H9 (cell line): Measurements from ENCODE around the gene LAMB4. TPM values are rescaled to one million over a fixed set of nuclear protein-coding genes. Genes with fewer than 3 reads are reported as not detected.

ENCODE experiments used
- DNase-seq: peaks from one replicate; pipeline ENCODE4 v3.0.0-alpha.2; 2017
- H2AFZ ChIP-seq: one replicate; pipeline ENCODE4 v1.6.1; 2013; ENCODE audit warnings: mild to moderate bottlenecking, low read length, control low read depth, moderate library complexity
- H2AK5ac ChIP-seq: 2 replicates; pipeline ENCODE4 v1.6.1; 2013; ENCODE audit warnings: low read length, control low read depth, mixed read lengths; ENCODE audit not compliant: insufficient read length
- H2BK120ac ChIP-seq: one replicate; pipeline ENCODE4 v1.6.1; 2013; ENCODE audit warnings: low read depth, mild to moderate bottlenecking, low read length, control low read depth, inconsistent platforms; ENCODE audit not compliant: poor library complexity, severe bottlenecking
- H2BK12ac ChIP-seq: 2 replicates; pipeline ENCODE4 v1.6.1; 2013; ENCODE audit warnings: low read length, control low read depth, mixed read lengths, low read depth; ENCODE audit not compliant: insufficient read length
- H2BK15ac ChIP-seq: 2 replicates; pipeline ENCODE4 v1.6.1; 2013; ENCODE audit warnings: low read depth, low read length, control low read depth
- H2BK20ac ChIP-seq: one replicate; pipeline ENCODE4 v1.6.1; 2013; ENCODE audit warnings: low read depth, mild to moderate bottlenecking, low read length, control low read depth, inconsistent platforms; ENCODE audit not compliant: poor library complexity, severe bottlenecking
- H2BK5ac ChIP-seq: 2 replicates; pipeline ENCODE4 v1.6.1; 2013; ENCODE audit warnings: low read length, control low read depth, mixed read lengths; ENCODE audit not compliant: insufficient read length
- H3K14ac ChIP-seq: 2 replicates; pipeline ENCODE4 v1.6.1; 2013; ENCODE audit warnings: low read length, control low read depth; ENCODE audit not compliant: insufficient read depth
- H3K18ac ChIP-seq: 2 replicates; pipeline ENCODE4 v1.6.1; 2013; ENCODE audit warnings: low read depth, mild to moderate bottlenecking, mixed read lengths, low read length, control low read depth; ENCODE audit not compliant: insufficient read length
- H3K23ac ChIP-seq: 2 replicates; pipeline ENCODE4 v1.6.1; 2013; ENCODE audit warnings: low read length, control low read depth, mixed read lengths, low read depth; ENCODE audit not compliant: insufficient read length
- H3K23me2 ChIP-seq: 2 replicates; pipeline ENCODE4 v1.6.1; 2013; ENCODE audit warnings: low read depth, mild to moderate bottlenecking, mixed read lengths, low read length, control low read depth; ENCODE audit not compliant: insufficient read length, poor library complexity, severe bottlenecking
- H3K27ac ChIP-seq: 2 replicates; pipeline ENCODE4 v1.5.1; 2013; ENCODE audit warnings: low read length, control low read depth, mixed read lengths, low read depth; ENCODE audit not compliant: insufficient read length
- H3K27me3 ChIP-seq: 2 replicates; pipeline ENCODE4 v1.6.1; 2013; ENCODE audit warnings: low read length, control low read depth, inconsistent platforms; ENCODE audit not compliant: insufficient read depth
- H3K4ac ChIP-seq: 2 replicates; pipeline ENCODE4 v1.6.1; 2013; ENCODE audit warnings: low read depth, mild to moderate bottlenecking, control low read depth, inconsistent platforms, low read length, moderate library complexity
- H3K4me1 ChIP-seq: 2 replicates; pipeline ENCODE4 v1.6.1; 2013; ENCODE audit warnings: low read length, control low read depth, inconsistent platforms; ENCODE audit not compliant: insufficient read depth
- H3K4me2 ChIP-seq: 2 replicates; pipeline ENCODE4 v1.6.1; 2013; ENCODE audit warnings: low read length, control low read depth, mixed read lengths; ENCODE audit not compliant: insufficient read length, insufficient read depth
- H3K56ac ChIP-seq: 2 replicates; pipeline ENCODE4 v1.6.1; 2013; ENCODE audit warnings: low read depth, mild to moderate bottlenecking, mixed read lengths, low read length, control low read depth; ENCODE audit not compliant: insufficient read length
- H3K79me1 ChIP-seq: 2 replicates; pipeline ENCODE4 v1.6.1; 2013; ENCODE audit warnings: low read depth, mild to moderate bottlenecking, moderate library complexity, low read length, control low read depth, inconsistent platforms; ENCODE audit not compliant: insufficient read depth, poor library complexity, severe bottlenecking
- H3K79me2 ChIP-seq: 2 replicates; pipeline ENCODE4 v1.6.1; 2013; ENCODE audit warnings: low read length, control low read depth, inconsistent platforms; ENCODE audit not compliant: insufficient read depth
- H3K9ac ChIP-seq: 2 replicates; pipeline ENCODE4 v1.6.1; 2013; ENCODE audit warnings: low read length, control low read depth, mixed read lengths; ENCODE audit not compliant: insufficient read length; ENCODE audit errors: extremely low read depth
- H3K9me3 ChIP-seq: one replicate; pipeline ENCODE4 v1.6.1; 2013; ENCODE audit warnings: low read depth, low read length, inconsistent platforms; ENCODE audit not compliant: control insufficient read depth
- H3T11ph ChIP-seq: one replicate; pipeline ENCODE4 v1.6.1; 2013; ENCODE audit warnings: mild to moderate bottlenecking, low read length, control low read depth, inconsistent platforms
- H4K20me1 ChIP-seq: one replicate; pipeline ENCODE4 v1.6.1; 2013; ENCODE audit not compliant: control insufficient read depth, insufficient read length, insufficient read depth
- H4K5ac ChIP-seq: 2 replicates; pipeline ENCODE4 v1.6.1; 2013; ENCODE audit warnings: low read depth, mild to moderate bottlenecking, mixed read lengths, low read length, control low read depth; ENCODE audit not compliant: insufficient read length
- H4K8ac ChIP-seq: replicated peaks from 2 replicates; pipeline ENCODE4 v1.6.1; 2013; ENCODE audit warnings: low read length, control low read depth, mixed read lengths, low read depth; ENCODE audit not compliant: insufficient read length
- H4K91ac ChIP-seq: 2 replicates; pipeline ENCODE4 v1.6.1; 2013; ENCODE audit warnings: low read depth, mild to moderate bottlenecking, moderate library complexity, mixed read lengths, low read length, control low read depth; ENCODE audit not compliant: insufficient read length
- H3K27ac Mint-ChIP-seq, 3 experiments: 2 replicates in 2 of 3; 3 replicates in 1 of 3; pipeline ENCODE4 v1.8.0; 2020 to 2021; ENCODE audit warnings: mixed read lengths in 3 of 3, mild to moderate bottlenecking in 1 of 3, moderate library complexity in 1 of 3
- H3K27me3 Mint-ChIP-seq: 2 replicates; pipeline ENCODE4 v1.8.0; 2021; ENCODE audit warnings: low read depth, mild to moderate bottlenecking, moderate library complexity, mixed read lengths
- H3K36me3 Mint-ChIP-seq, 3 experiments: 2 replicates in 2 of 3; 3 replicates in 1 of 3; pipeline ENCODE4 v1.8.0; 2020 to 2021; ENCODE audit warnings: low read depth in 3 of 3, mixed read lengths in 3 of 3; ENCODE audit not compliant: insufficient read depth in 1 of 3
- H3K4me1 Mint-ChIP-seq, 2 experiments: 2 replicates each; pipeline ENCODE4 v1.8.0; 2020; ENCODE audit warnings: mixed read lengths in 2 of 2
- H3K4me3 Mint-ChIP-seq, 2 experiments: 2 replicates in 1 of 2; 3 replicates in 1 of 2; pipeline ENCODE4 v1.8.0; 2020 to 2021; ENCODE audit warnings: mild to moderate bottlenecking in 2 of 2, mixed read lengths in 2 of 2, moderate library complexity in 1 of 2
- H3K9me3 Mint-ChIP-seq, 2 experiments: 2 replicates in 1 of 2; 3 replicates in 1 of 2; pipeline ENCODE4 v1.8.0; 2020; ENCODE audit warnings: mild to moderate bottlenecking in 2 of 2, mixed read lengths in 2 of 2, moderate library complexity in 1 of 2
- WGBS: extraction: QIAGEN DNeasy Blood & Tissue Kit; methylation state at CpG from one replicate; pipeline ENCODE4 v1.1.7; 2013; ENCODE audit warnings: missing lambda C conversion rate, low lambda C conversion rate, mixed read lengths; ENCODE audit not compliant: insufficient read length; ENCODE audit errors: extremely low coverage; 5-methylcytosine and 5-hydroxymethylcytosine counted together
- total RNA-seq: library from RNA; stranded (reverse); gene quantifications from 2 replicates; pipeline ENCODE4 v1.2.1, GENCODE V29; 2021
- TF ChIP-seq, protein P1 (sequence below): fragments of 200-600 bp; sonication (generic); conservative IDR thresholded peaks from 3 replicates; pipeline ENCODE4 v1.8.0; 2021; ENCODE audit warnings: antibody characterized with exemption, mild to moderate bottlenecking

The LAMB4 gene
- total RNA-seq, 1 experiment from 2014 or later = not detected

- Histone ChIP-seq H2BK5ac (no peak overlapping the region), H3K9ac (no peak overlapping the region), H4K20me1 (no peaks in the 10 kb centered on the region), H2AFZ (no peak overlapping the region), H2BK20ac (no peak overlapping the region), H4K91ac (no peak overlapping the region), H3K79me2 (no peaks in the 10 kb centered on the region), H3K27me3 (no peaks in the 10 kb centered on the region), H4K8ac (no peak overlapping the region), H3K4me2 (no peak overlapping the region), H3K18ac (no peak overlapping the region), H3K4ac (no peak overlapping the region), H3K23ac (no peak overlapping the region), H3K56ac (no peak overlapping the region), H2AK5ac (no peak overlapping the region), H2BK12ac (no peak overlapping the region), H3K79me1 (no peaks in the 10 kb centered on the region), H3K9me3 (no peaks in the 10 kb centered on the region), H3K14ac (no peak overlapping the region), H3T11ph (no peak overlapping the region), H3K27ac (no peak overlapping the region), H2BK15ac (no peak overlapping the region), H3K23me2 (no peaks in the 10 kb centered on the region), H3K4me1 (no peaks in the 10 kb centered on the region), H4K5ac (no peak overlapping the region), H2BK120ac (no peak overlapping the region)
- TF ChIP-seq, protein P1, sequence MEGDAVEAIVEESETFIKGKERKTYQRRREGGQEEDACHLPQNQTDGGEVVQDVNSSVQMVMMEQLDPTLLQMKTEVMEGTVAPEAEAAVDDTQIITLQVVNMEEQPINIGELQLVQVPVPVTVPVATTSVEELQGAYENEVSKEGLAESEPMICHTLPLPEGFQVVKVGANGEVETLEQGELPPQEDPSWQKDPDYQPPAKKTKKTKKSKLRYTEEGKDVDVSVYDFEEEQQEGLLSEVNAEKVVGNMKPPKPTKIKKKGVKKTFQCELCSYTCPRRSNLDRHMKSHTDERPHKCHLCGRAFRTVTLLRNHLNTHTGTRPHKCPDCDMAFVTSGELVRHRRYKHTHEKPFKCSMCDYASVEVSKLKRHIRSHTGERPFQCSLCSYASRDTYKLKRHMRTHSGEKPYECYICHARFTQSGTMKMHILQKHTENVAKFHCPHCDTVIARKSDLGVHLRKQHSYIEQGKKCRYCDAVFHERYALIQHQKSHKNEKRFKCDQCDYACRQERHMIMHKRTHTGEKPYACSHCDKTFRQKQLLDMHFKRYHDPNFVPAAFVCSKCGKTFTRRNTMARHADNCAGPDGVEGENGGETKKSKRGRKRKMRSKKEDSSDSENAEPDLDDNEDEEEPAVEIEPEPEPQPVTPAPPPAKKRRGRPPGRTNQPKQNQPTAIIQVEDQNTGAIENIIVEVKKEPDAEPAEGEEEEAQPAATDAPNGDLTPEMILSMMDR = no peak
- Mint-ChIP-seq H3K27me3 (no peaks in the 10 kb centered on the region), H3K4me1 (no peaks in the 10 kb centered on the region), H3K36me3 (no peaks in the 10 kb centered on the region), H3K9me3 (no peaks in the 10 kb centered on the region; a peak in 1 of 5 replicates), H3K27ac (no peak overlapping the region), H3K4me3 (no peak overlapping the region)
- no peak for DNase-seq
- WGBS = no CpG with 5 or more reads among the region's 3 CpGs
Measured at GRCh38 chr7:108048422-108048821, 81.7 kb downstream of the LAMB4 start.
